8988T (cell line): ENCODE results near the gene GRIN2A.

Experiments
- DNase-seq: peaks from one replicate; pipeline ENCODE4 v3.0.0; 2011

GRIN2A gene

DNA sequence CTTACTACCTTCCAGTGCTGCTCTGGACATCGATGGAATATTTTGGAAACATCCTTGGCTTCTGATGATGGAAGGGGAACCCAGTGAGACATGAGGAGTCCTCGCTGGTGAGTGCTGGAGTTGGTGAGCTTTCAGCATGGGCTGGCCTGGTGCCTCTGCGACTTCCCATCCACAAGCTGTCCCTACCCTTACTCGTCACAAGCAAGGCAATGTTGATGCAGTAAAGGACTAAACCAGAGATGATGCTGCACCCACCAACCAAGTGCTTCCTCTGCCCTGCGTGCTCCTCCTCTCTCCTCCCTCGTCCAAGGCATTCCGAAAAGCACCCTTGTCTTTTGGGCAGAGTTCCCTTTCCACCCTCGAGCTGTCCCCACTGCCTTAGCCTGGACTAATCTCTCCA lies 154.7 kb downstream of the GRIN2A start:
- DNase-seq = no peak

DNA sequence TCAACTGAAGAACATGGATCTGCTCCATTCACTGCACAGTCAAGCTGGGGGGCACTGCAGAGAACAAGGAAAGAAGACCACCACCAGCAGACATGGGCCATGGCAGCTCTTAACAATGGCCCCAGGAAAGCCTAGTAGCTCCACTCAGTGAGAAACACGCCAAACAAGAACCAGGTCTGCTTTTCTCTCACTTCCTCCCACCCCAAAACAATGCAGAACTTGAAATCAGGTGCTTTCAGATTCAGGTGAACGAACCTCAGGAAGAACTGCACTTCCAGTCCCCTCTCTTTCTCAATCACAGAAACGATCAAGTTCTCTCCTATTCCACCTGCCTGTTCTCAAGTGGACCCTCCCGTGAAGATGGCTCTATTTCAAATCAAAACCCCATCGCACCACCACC lies 155.6 kb downstream of the GRIN2A start:
- no peak for DNase-seq

DNA sequence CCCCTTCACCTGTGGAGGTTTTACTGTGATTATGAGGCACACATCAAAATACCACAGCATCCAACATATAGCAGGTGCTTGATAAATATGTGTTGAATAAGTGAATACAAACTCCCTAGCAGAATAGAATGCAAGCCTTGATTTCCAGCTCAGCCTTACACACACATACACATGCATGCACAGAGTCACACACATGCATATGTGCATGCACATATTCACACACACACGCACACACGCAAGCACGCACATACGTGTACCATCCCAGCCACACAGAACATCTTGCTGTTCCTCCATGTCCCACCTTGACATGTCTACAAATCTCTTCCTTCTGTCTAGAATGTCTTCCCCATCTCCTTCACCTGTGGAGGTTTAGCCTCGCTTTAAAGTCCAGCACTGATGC lies 160.1 kb downstream of the GRIN2A start:
- no peak for DNase-seq

DNA sequence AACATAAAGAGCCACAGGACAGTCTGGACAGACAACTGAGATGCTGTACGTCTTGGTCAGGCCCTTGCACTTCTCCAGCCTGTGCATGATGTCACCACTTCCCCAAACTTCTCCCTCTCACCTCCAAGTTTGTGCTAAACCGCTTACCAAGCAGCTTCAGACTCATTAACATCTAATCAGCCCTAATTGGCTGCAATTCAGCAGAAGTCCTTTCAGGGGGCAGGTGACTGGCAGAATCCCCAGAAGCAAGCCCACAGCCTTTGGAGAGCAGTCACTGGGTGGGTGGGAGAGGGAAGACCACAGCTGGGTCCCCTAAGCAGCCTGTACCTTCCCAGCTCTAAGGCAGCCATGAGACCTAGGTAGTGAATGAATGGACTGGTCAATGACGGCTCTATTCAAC lies 161.4 kb downstream of the GRIN2A start:
- no peak for DNase-seq

DNA sequence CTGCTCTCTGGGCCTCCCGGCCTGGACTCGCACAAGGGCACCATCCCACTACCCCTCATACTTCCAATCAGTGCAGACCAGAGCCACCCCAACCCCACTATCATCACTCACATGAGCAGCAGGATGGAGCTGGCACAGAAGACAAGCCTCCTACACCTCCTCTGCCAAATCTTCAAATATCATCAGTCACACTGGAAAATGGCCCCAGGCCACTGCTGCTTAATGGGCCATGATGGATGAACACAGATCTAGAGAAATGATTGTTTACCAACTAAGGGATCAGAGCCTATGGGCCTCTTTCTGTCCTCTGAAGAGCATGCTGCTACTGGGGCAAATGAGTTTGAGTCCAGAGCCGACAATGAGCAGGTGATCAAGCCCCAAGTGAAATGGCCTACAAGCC lies 165.5 kb downstream of the GRIN2A start:
- DNase-seq = no peak

DNA sequence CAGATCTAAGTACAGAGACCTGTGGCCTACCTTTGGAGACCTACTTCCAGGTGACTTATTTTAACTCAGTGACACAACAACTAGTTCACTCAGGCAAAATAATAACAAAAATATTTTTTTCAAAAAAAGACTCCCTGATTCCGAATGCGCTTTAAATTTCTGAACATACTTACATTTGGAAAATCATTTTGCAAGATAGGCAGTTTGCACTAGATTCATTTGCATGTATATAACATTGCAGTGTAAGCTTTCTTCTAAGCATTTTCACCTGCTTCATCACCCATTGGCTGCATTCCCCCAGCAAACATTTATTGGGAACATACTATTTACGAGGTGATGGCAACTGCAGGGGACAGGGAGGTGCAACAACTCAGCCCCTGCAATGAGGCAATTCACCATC lies 166.8 kb downstream of the GRIN2A start:
- DNase-seq = no peak

DNA sequence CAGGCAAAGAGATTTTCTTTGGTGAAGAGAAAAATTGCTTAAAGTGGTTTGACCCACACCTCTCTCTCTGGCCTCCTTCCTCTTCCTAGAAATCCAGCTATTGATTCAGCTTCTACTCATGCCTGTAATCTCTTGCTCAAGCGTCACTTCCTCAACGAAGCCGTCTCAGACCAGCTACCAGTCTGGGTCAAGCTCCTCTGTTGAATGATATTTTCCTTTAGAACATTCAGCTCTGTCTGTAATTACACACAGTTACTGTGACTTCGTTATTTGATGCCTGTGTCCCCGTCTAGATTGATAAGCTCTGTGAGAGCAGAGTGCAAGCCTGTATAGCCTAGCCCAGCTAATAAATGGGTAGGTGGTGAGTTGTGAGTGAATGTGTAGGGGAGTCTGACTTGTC lies 168.5 kb downstream of the GRIN2A start:
- DNase-seq = no peak

DNA sequence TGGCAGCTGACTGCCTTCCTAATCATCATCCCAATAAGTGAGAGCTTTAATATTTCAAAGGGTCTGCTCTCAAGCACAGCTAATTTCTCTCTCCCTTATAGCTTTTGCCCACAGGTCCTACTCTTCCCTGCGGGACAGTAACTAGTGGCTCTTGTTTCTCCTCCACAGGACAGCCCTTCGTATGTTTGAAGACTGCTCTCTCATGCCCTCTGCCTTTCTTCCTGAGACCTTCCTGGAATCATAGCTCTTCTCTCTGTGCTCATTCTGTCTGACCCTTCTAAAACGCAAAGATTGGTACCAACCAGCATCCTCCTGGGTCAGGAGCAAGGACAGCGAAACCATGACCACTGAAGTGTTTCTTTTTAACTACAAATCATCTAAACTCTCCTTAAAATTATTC lies 168.9 kb downstream of the GRIN2A start:
- DNase-seq = no peak

DNA sequence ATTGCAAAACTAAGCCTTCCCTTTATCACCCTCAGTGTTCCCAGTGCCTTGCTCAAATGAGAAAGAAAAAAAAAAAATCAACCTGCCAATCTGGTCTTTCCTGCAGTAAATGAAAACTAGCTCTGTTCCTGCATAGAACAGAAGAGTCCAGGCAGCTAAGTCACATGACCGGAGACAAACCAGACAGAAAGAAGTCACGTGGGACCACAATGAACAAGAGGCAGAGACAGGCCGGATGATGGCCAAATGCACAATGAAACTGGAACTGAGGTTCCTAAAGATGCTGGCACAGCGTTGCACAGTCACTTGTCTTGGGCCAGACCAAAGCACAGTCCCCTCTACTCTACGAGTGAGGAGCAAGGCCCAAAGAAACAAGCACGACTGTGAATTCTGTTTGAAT lies 172.5 kb downstream of the GRIN2A start:
- DNase-seq = no peak

DNA sequence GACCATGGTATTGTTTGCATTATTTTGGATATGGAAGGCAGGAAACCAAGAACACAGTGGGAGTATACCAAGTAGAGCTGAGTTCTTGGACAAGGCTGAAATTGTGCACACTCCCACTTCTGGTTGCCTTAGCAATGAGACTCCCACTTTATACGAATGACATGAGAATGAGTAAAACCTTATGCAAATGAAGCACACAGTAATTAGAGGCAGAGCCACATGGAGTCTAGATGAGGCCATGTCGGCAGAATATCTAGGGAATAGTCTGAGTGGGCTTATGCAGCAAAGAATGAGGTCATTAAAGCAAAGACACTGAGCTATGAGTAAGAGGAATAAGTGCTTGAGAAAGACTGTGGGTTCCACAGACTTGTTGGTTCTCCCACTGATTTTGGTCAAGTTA lies 178.7 kb downstream of the GRIN2A start:
- no peak for DNase-seq

DNA sequence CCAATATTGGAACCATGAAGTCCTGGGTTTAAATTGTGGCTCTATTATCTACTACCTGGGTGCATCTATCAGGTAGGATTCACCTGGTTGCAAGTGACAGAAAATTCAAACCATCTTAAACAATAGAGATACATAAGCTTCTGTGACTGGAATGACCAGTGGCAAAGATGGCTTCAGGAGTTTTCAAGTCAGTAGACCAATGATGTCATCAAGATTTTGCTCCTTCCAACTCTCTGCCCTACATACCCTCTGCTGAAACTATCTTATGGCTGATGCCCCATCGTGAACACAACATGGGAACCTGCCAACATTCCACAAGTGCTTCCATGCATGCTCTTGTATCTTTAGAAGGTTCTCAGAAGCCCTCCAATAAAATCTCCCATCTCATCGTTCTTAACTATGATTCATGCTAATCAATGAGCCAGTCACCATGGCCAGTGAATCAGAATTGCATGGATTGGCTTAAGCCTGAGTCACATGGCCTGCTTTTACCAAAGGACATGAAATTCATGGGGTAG lies 180.9 kb downstream of the GRIN2A start:
- DNase-seq = no peak

DNA sequence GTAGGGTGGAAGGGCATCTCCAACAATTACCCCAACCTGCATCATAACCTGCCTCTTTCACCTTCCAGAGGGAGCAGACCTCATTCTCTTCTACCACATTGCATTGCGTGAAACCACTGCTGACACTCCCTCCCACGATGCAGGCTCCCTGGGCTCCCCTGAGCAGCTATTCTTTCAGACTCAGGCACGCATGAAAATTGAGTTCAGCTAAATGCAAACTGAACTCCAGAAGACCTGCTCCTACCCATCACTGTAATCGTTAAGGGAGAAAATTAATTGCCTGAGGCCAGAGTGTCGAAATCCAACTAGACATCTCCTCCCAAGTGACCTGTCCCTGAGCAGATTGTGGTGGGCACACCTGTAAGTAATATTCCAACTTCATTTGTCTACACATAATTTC lies 186.0 kb downstream of the GRIN2A start:
- no peak for DNase-seq

DNA sequence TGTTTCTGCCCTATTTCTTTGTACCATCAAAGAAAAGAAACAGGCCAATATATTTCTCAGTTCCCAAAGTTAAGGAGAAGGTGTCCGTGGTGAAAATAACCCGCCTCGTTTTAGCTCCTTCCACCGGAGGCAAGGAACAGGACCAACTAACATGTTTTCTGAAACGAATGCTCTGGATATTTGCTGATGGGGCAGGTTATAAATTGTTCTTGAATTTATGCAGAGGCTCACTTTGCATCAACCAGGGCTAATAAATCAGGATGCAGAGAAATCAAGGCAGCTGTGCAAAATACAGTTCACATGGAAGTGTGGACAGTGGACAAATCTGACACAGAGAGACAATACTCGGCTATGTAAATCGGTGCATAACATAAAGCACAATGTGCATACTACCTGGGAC lies 189.8 kb downstream of the GRIN2A start:
- DNase-seq = no peak

DNA sequence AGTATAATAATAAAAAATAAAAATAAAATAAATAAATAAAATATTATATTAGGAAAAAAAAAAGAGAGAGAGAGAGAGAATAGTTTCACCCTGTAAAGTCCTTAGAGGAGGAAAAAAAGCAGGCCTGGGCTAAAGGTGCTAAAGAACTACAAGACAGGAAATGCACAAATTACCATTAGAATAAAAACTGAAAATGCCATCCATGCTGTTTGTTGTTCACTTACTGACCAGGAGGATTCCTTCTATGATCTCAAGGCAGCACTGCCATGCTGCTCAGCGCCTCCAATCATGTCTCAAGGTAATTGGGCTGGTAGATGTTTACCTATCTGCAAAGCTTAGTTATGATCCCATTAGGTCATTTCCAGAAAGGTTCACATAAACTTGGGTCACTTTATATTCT lies 201.2 kb downstream of the GRIN2A start:
- DNase-seq = no peak

DNA sequence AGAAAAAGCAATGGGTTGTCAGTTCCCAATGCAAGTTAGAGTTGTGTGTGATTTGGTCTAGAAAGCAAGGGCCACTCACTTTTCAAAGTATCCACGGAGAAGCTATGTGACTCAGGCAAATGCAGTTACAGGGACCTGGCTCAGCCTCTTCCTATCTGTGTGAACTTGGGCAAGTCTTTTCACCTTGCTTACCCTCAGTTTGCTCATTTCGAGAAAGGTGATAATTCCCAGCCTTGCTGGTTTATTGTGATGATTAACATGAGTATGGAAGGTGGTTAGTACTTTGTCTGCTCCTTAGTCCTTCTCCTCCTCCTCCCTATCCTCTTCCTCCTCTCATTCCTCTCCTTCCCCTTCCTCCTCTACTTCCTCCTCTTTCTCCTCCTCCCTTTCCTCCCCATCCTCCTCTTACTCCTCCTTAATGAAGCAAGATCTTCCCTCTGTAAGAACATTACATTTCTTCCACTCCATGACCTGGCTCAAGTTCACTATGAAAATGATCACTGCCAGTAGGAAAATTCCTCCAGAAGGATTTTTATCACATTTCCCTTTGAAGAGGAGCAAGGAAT lies 204.0 kb downstream of the GRIN2A start:
- DNase-seq = no peak

DNA sequence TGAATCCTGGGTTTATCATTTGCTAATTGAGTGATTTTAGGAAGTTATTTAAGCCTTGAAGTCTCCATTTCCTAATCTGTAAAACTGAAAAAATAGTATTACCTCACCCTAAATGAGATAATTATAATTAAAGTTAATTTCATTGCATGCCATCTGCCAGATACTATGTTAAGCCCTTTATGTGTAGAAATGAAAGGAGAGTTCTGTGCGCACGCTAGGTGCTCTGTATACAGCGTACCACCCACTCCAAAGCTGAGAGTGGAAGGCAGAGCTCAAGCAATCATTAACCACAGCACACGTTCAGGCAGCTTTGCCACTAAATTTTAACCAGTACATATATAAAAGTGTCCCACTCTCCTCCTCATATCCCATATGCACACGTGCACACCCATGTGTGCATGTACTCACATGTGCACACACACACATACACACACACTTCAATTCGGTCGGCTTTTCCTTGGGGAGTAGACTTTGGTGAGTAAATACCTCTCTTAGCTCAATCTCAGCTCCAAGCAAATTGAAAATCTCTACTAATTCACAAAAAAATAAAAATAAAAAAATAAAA lies 204.8 kb downstream of the GRIN2A start:
- no peak for DNase-seq

DNA sequence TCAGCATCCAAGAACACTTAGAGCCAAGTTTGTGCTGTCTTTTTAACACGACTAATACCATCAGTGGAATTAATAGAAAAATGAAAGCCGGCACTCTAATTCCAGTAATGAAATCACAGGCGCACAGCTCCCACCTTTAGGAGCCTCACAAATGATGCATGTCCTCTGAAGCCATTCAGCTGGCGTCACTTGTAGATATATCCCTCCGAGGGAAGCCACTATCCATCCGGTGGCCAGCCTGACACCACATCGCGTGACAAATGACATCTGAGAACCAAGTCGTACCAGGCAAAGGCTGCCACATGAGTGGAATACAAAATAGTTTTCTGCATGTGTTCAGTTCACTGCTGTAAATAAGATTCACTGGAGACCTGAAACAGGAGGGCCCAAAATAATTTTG lies 205.6 kb downstream of the GRIN2A start:
- no peak for DNase-seq

DNA sequence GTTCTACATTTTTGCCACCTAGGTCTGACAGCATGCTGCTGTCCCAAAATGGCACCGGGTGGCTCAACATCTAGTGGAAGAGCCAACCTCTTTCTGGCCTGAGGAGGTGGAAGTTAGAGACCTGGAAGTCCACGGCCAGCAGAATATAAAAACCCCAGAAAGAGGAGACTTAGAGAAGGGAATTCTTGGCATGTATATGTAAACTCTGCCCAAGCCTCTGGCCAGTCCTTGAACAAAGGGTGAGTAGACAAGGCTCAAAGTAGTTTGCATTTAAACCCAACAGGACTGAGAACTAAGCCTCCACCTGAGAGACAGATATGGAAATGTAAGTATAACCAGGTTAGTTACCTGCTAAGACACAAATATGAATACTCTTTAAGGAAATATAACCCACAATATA lies 210.3 kb downstream of the GRIN2A start:
- no peak for DNase-seq

DNA sequence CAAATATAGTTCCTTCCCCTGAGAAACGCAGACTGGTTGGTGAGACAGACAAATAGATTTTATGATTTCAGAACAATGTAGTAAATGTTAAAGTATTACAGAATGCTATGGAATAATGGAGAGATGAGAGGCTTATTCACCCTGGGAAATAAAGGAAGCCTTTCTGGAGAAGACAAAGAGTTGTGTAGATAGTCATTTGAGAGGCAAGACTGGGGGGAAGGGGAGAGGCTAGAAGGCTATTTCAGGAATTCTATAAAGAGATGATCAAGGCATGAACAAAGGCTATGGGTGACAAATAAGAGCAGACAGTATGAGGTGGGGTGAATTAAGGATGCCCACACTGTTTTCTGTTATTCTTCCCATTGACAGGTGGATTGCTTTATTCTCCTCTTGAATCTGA lies 211.4 kb downstream of the GRIN2A start:
- DNase-seq = no peak

DNA sequence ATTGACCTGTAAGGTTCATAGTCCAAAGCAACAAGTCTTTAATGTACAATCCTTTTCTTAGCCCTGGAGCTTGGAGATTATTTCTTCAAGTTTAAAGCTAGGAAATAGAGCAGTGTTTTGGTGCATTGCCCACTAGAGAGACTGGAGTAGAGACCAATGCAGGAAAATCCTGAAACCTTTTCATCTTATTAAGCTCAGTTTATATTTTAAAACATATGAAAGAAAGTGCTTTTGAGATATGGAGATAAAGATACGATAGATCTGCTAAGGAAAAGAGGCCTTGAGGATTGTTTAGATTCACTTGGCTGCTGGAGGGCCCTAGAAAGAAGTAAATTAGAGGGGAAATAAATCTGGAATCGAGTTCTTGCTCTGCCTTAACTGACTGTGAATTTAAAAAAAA lies 212.0 kb downstream of the GRIN2A start:
- DNase-seq = no peak

DNA sequence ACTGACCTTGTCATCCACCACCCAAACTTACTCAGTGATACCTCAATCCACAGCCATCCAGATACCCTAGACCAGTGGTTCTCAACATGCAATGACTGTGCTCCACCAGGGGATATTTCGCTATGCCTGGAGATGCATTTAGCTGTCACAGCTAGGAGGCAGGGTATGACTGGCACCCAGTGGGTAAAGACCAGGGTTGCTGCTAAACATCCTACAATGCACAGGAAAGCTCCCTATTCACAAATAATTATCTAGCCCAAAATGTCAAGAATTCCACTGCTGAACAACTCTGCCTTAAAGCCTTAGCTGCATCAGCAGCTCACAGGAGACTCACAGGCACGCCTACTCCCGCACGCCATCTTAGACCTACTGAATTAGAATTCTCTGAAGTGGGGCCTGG lies 212.6 kb downstream of the GRIN2A start:
- DNase-seq = no peak

DNA sequence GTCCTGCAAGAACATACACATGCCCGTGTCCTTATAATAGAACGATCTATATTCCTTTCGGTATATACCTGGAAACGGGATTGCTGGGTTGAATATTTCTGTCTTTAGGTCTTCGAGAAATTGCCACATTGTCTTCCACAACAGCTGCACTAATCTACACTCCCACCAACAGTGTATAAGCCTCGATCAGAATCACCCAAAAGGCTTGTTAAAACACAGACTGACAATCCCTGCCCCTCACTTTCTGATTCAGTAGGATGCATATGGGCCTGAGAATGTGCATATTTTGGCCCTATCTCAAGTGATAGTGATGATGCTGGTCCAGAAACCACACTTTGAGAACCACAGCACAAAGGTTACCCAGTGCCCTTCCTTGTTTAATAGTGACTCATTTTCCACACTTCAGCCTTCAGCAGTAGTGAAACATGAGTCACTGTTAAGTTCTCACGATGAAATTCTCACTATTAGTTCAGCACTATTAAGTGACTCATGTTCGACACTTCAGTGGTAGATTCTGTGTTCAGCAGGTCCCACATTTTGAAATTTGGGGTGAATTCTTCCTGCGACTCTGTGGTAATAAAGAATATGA lies 215.6 kb downstream of the GRIN2A start:
- no peak for DNase-seq

DNA sequence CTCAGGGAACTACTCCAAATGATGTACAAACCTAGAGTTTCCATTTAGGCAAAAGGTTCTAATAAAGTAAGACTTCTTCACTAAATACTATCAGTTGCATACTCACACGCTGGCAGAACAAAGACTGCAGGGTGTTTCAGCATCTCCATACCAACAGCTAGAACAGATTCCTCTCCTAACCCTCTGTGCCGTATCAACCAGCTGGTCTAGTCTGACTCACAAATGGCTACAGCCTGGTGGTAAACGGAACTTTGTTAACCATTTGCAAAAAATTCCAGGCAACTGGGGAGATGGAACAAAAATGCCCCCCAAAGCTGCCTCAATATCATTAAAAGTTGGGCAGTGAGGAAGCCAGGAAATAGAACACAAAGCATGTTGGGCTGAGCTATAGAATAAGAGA lies 217.1 kb downstream of the GRIN2A start:
- no peak for DNase-seq

DNA sequence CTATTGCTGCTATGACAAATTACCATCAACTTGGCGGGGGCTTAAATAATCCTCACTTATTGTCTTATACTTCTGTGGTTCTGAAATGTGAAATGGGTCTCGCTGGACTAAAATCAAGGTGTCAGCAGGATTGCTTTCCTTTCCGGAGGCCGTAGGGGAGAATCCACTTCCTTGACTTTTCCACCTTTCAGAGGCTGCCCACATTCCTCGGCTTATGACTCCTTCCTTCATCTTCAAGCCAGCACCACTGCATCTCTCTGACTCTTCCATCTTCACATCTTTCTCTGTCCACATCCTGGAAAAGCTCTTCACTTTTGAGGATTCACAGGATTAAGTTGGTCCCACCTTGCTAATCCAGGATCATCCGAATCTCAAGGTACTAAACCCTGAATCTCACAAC lies 217.8 kb downstream of the GRIN2A start:
- DNase-seq = no peak

DNA sequence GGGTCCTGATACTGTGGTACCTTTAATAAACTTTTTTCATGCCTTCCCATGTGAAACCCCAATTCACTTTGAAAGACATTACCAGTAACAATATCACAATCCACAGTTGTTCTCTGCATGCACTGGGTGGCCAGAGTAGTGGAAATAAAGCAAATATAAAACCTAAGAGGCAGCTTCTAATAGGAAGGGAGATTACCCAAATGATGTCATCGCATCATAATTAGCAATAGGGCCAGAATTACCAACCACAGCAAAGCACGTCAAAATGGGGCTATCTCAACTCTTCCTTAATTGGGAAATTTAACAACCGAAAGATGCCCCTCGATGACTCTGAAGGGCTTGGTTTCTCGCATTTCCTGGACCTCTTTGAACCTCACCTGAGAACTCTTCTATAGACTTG lies 224.8 kb downstream of the GRIN2A start:
- no peak for DNase-seq
